OCI-M1 (cell line): ENCODE data around the gene MYBPC3.

Source experiments
- DNase-seq: peaks from one replicate; lab custom pipeline; 2025; lab: John Stamatoyannopoulos, UW

The MYBPC3 gene

GRCh38 chr11:47357985-47358730 is 5.7 kb upstream of the MYBPC3 start:
- no peak for DNase-seq

DNA sequence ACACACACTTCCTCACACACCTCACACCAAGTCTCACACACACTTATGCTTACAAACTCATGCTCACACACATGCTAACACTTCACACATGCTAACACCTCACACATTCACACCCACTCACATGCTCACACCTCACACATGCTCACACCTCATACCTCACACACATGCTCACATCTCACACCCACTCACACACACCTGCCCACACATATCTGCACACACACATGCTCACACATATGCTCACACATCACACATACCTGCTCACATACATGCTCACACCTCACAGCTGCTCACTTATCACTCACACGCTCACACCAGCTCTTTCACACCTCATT is 4.5 kb upstream of the MYBPC3 start:
- no peak for DNase-seq

- no peak for DNase-seq
These were observed 3.9 kb upstream of the MYBPC3 start for GRCh38 chr11:47356129-47356997.

DNA sequence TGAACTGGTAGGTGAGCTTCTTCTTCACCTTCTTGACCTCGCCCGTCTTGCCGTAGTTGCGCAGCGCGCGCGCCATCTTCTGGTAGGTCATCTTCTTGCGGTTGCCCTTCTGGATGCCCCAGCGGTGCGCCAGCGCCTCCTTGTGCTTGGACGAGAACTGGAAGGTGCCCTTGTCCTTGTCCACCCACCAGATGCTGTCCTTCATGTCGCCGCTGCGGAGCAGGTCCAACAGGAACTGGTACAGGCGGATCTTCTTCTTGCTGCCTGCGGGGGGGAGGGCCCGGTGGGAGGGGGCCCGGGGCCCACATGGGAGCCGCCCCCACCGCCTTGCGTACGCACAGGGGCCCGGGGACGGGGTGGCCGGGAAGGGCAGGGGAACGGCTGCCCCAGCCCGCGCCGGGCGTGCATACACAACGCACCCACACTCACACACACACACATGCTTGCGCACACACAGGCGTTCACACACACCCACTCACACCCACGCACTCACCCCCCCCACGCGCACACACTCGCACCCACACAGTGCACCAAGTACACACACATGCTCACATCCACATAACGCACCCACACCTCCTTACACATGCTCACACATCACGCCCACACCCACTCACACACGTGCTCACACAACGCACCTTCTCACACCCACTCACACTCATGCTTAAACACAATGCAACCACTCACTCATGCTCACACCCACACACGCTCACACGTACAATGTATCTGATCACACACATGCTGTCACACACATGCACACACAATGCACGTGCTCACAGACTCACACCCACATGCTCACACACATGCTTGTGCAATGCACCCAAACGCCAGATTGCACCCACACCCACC is 3.0 kb upstream of the MYBPC3 start:
- peak; percentile 22 for DNase-seq

DNA sequence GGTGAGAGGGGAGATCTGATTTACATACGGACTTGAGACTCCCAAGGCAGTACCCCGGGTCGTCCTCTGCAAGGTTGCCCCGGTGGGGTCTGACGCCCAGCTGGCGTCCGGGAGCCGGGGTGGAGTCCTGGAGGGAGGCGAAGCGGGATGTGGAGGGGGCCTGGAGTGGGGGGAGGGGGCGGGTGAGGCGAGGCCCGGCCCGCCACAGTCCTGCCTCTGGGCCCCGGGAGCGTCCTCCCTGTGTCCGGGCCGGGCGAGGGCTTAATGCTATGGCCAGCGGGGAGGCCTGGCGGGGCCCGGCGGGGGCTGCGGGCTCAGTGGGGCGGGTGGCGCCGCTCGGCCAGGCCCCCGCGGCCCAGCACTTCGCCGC is 2.4 kb upstream of the MYBPC3 start:
- no peak for DNase-seq

GRCh38 chr11:47353978-47354774 is 1.7 kb upstream of the MYBPC3 start:
- DNase-seq, result no peak

GRCh38 chr11:47351156-47352126 is 1.1 kb downstream of the MYBPC3 start:
- peak; percentile 18 for DNase-seq

DNA sequence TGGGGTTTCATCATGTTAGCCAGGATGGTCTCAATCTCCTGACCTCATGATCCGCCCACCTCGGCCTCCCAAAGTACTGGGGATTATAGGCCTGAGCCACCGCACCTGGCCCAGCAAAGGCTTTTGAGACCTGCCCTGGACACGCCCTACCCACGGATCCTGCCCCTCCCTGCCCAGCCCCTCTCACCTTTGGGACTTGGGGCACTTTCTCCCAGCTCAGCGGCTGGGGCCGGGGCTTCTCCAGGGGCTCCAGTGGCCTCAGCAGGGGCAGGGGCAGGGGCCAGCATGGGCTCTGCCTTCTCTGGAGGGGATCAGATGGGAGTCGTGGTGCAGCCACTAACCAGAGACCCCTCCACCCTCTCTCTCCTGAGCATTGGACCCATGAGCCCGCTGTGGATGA is 2.2 kb downstream of the MYBPC3 start:
- DNase-seq, result no peak

GRCh38 chr11:47349521-47350095 is 2.9 kb downstream of the MYBPC3 start:
- no peak for DNase-seq

DNA sequence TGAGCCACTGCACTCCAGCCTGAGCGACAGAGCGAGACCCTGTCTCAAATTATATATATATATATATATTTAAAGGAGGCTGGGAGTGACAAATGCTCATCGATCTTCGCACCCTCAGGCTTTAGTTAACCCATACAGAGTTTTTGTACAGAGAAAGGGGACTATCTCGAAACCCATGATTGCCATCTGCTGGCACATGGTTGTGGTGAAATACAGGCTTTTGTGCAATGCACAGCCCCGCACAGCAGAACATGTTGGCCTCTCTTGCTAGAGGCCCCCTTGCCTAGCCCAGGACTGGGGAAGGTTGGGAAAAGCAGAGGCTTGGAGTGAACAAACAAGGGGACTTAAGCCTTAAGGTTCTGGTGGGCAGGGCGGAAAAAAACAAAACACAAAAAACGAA is 3.6 kb downstream of the MYBPC3 start:
- DNase-seq, result peak; percentile 66

DNA sequence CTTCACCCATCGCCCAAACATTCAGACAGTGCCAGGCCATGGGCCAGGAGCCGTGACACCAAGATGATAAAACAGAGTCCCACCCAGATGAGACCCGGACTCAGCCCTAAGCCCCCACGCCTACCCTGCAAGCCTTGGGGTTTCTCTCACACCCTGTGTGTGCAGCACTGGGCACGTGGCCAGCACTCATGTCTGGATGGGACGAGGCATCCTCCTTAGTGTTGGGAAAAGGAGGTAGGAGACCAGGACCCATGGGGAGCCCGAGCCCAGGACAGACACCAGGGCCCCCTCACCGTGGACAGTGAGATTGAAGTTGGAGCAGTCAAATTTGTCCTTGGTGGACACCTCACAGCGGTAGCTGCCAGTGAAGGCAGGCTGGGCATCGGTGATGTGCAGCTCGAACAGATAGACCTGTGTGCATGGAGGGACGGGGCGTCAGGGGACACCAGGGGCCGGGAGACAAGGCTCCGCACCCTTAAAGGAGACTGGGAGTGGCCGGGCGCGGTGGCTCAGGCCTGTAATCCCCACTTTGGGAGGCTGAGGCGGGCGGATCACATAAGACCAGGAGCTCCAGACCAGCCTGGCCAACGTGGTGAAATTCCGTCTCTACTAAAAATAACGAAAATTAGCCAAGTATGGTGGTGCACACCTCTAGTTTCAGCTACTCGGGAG is 4.2 kb downstream of the MYBPC3 start:
- DNase-seq, result no peak

- DNase-seq, result no peak
These were observed 5.4 kb downstream of the MYBPC3 start for GRCh38 chr11:47347137-47347536.

DNA sequence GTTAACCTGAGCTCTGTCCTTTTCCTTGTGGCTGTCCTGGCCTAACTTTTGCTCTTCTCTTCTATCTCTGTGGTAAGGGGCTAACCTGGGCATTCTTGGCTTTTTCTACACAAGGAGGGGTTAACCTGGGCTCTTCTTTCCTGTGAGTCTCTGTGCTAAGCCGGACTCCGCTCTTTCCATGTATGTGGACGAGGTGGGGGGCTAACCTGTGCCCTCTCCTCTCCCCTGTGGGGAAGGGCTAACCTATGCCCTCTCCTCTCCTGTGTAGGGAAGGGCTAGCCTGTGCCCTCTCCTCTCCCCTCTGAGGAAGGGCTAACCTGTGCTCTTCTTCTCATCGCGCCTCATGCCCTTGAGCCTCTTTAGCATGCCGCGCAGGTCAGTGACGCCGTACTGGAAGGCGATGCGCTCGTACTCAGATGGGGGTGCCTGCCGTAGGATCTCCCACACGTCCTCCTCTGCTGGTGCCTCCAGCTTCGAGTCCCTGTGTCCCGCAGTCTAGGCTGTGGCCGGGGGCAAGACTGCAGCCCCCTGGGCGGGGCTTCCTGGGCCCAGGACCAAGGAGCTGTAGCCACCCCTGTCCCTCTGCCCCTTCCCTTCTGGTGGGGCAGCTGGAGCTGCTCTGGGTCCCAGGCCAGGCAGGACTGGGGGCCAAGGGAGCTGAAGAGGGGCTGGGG is 6.5 kb downstream of the MYBPC3 start:
- no peak for DNase-seq

- no peak for DNase-seq
These were observed 9.6 kb downstream of the MYBPC3 start for GRCh38 chr11:47342854-47343253.

DNA sequence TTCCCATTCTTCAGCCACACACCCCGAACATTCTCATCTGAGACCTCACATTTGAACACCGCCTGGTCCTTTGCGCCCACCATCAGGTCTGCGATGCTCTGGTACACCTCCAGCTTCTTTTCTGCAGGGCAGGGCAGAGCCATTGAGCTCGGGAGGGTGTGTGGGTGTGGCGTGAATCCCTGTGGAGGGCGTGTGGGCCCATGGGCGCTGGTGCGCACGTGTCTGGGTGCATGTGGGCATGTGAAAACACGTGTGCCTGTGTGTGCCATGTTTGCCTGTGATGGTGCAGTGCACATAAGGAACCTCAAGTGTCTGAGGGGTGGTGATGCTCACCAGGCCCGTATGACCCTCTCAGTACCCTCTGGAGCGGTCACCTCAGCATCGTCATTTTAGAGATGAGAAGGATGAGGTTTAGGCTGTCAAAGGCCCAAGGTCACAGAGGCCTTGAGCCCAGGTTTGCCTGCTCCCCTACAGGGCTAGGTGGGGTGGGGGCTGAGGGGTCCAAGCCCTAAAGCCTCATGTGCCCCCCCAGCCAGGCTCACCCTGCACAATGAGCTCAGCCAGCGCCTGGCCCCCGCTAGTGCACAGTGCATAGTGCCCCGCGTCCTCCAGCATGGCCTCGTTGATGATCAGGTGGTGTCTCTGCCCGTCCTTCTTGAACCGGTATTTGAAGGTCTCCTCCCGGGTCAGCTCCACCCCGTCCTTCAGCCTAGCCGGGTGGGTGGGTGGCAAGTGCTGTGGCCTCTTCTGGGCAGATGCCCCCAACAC is 10.3 kb downstream of the MYBPC3 start:
- DNase-seq, result no peak

GRCh38 chr11:47340980-47341775 is 11.3 kb downstream of the MYBPC3 start:
- DNase-seq, result no peak

DNA sequence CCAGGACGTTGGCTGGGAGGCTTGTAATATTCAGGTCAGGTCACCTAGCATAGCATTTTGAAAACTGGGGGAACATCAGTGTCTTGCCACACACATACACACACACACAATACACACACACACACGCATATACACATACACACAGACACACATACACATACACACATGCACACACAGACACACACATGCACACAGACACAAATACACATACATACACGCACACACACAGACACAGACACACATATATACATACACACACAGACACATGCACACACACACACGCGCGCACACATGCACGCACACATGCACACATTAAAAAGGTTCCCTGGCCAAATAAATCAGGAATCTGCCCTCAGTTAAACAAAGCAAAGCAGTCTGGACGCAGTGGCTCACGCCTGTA is 12.5 kb downstream of the MYBPC3 start:
- no peak for DNase-seq
